Esophagus muscularis mucosa (tissue), 4 donors: ENCODE data around the gene CHD1L. TPM values are rescaled to one million over a fixed set of nuclear protein-coding genes. Genes with fewer than 3 reads are reported as not detected.
"Not testable (repeated sequence)": the region's sequence is repeated elsewhere in the genome, so short reads cannot be mapped to it uniquely, and the experiment has no call there.

Source experiments
- DNase-seq: peaks from one replicate; pipeline ENCODE4 v3.0.0-alpha.2; 2017; ENCODE audit errors: extremely low spot score
- H3K27ac ChIP-seq, 4 donors: fragments of 200-600 bp; sonication (generic); replicated peaks in 1 of 4; 1 replicate in 3 of 4; 2 replicates in 1 of 4; pipeline ENCODE4 v1.5.1; 2016 to 2019; ENCODE audit warnings: mild to moderate bottlenecking in 1 of 4
- H3K27me3 ChIP-seq, 4 donors: fragments of 200-600 bp; sonication (generic); one replicate each; pipeline versions ENCODE4 v1.5.1 to v1.6.0; 2016 to 2019
- H3K36me3 ChIP-seq, 4 donors: fragments of 200-600 bp; sonication (generic); one replicate each; pipeline ENCODE4 v1.5.1; 2016 to 2019
- H3K4me1 ChIP-seq, 4 donors: fragments of 200-600 bp; sonication (generic); one replicate each; pipeline ENCODE4 v1.5.1; 2016 to 2019
- H3K4me3 ChIP-seq, 4 donors: fragments of 200-600 bp; sonication (generic); 1 replicate in 2 of 4; 2 replicates in 2 of 4; pipeline ENCODE4 v1.5.1; 2016 to 2019; ENCODE audit warnings: mild to moderate bottlenecking in 4 of 4, moderate library complexity in 1 of 4
- H3K9me3 ChIP-seq, 4 donors: fragments of 200-600 bp; sonication (generic); 1 replicate in 3 of 4; 2 replicates in 1 of 4; pipeline ENCODE4 v1.5.1; 2016 to 2019
- CTCF ChIP-seq, 3 experiments: fragments of 200-600 bp in 2 of 3; fragments of 450-650 bp in 1 of 3; sonication (generic) in 2 of 3; IDR thresholded peaks; one replicate each; pipeline ENCODE4 v1.5.1; 2017 to 2019; ENCODE audit warnings: antibody characterized with exemption in 3 of 3, mild to moderate bottlenecking in 2 of 3, moderate library complexity in 1 of 3
- EP300 ChIP-seq: sonication (generic); formaldehyde crosslinking; IDR thresholded peaks from one replicate; pipeline ENCODE4 v1.6.1; 2017; ENCODE audit warnings: antibody characterized with exemption
- POLR2A ChIP-seq: fragments of 450-650 bp; IDR thresholded peaks from one replicate; pipeline ENCODE4 v1.6.1; 2017; ENCODE audit warnings: antibody characterized with exemption, moderate library complexity, mild to moderate bottlenecking, low read depth
- POLR2AphosphoS5 ChIP-seq, 2 donors: sonication (generic); formaldehyde crosslinking; IDR thresholded peaks; one replicate each; pipeline ENCODE4 v1.6.1; 2017; ENCODE audit warnings: antibody characterized with exemption in 2 of 2
- WGBS: methylation state at CpG from one replicate; pipeline ENCODE4 v1.1.5; 2018; 5-methylcytosine and 5-hydroxymethylcytosine counted together
- intact Hi-C: fragments of 100-400 bp; cut with DNase I; formaldehyde crosslinking; loops from one replicate; pipeline ENCODE4 v1.15.1; 2023
- total RNA-seq, 4 donors: library from RNA; depleted of rRNA; stranded (reverse); fragments of >200 nt; gene quantifications; one replicate each; pipeline versions ENCODE4 v1.1.0 to v1.2.1, GENCODE V29; 2016

The CHD1L gene
- 10 to 100 TPM; 13.9 to 18.8 (median 18.2) TPM for total RNA-seq

- Histone ChIP-seq H3K36me3 (no peaks in the 10 kb centered on the region), H3K4me3 (peak within 1 kb of the TSS; percentile 79 to 98 (median 84)), H3K27me3 (no peaks in the 10 kb centered on the region), H3K9me3 (no peaks in the 10 kb centered on the region), H3K27ac (peak within 1 kb of the TSS; percentile 92 to 98 (median 93)), H3K4me1 (peaks cover 6 to 28% (median 19%) of the 10 kb centered on the region in 4 donors)
- intact Hi-C loops, result loop anchor here (1.0 to 5.0 kb wide), 2 partner anchors 70 to 160 kb away; partner anchors contain the start of gene PRKAB2
- TF ChIP-seq POLR2AphosphoS5 (IDR thresholded peaks at IDR 0.05) (peak; percentile 75 to 90), CTCF (IDR thresholded peaks at IDR 0.05) (peak; percentile 74 to 86 (median 80)), POLR2A (no peak)
- DNase-seq, result peak; percentile 98
- 0% methylated on average over 25 of the region's 82 CpGs for WGBS
Measured at GRCh38 chr1:147242449-147243227, at the start of gene CHD1L. Gene CHD1L (plus strand): TSS chr1:147242684. CDS start chr1:147242704, 20 bp downstream.

GRCh38 chr1:147197324-147197723, 45.2 kb upstream of the CHD1L start:
- H3K4me3 ChIP-seq, DNase-seq, H3K36me3 ChIP-seq, H3K4me1 ChIP-seq, H3K27me3 ChIP-seq, H3K27ac ChIP-seq, H3K9me3 ChIP-seq, intact Hi-C loops: not testable (repeated sequence)
- WGBS, result 93% methylated on average over 3 of the region's 3 CpGs

- Histone ChIP-seq H3K27ac (no peak overlapping the region), H3K36me3 (peaks cover 0 to 6% (median 2%) of the 10 kb centered on the region in 4 donors), H3K27me3 (no peaks in the 10 kb centered on the region), H3K9me3 (no peaks in the 10 kb centered on the region), H3K4me3 (no peak overlapping the region), H3K4me1 (no peaks in the 10 kb centered on the region)
- WGBS, result 81% methylated on average over 4 of the region's 4 CpGs
- DNase-seq, result no peak
- intact Hi-C loops, result no loop called here
- TF ChIP-seq POLR2AphosphoS5 (IDR thresholded peaks at IDR 0.05), result no peak
- no peak for TF ChIP-seq CTCF (IDR thresholded peaks at IDR 0.05)
- no peak for TF ChIP-seq POLR2A
- TF ChIP-seq EP300, result no peak
Measured at GRCh38 chr1:147201276-147201675, 41.2 kb upstream of the CHD1L start.

GRCh38 chr1:147201786-147202185, 40.7 kb upstream of the CHD1L start:
- Histone ChIP-seq H3K36me3 (peaks cover 0 to 6% (median 2%) of the 10 kb centered on the region in 4 donors), H3K9me3 (no peaks in the 10 kb centered on the region), H3K27me3 (no peaks in the 10 kb centered on the region), H3K4me1 (no peaks in the 10 kb centered on the region), H3K27ac (no peak overlapping the region), H3K4me3 (no peak overlapping the region)
- no peak for DNase-seq
- no peak for TF ChIP-seq POLR2A
- no peak for TF ChIP-seq EP300
- no peak for TF ChIP-seq POLR2AphosphoS5 (IDR thresholded peaks at IDR 0.05)
- no peak for TF ChIP-seq CTCF (IDR thresholded peaks at IDR 0.05)
- 88% methylated on average over 1 of the region's 1 CpG for WGBS
- intact Hi-C loops, result no loop called here

- Histone ChIP-seq H3K4me3 (no peak overlapping the region), H3K36me3 (peaks cover 0 to 6% (median 2%) of the 10 kb centered on the region in 4 donors), H3K4me1 (no peaks in the 10 kb centered on the region), H3K9me3 (no peaks in the 10 kb centered on the region), H3K27ac (no peak overlapping the region), H3K27me3 (no peaks in the 10 kb centered on the region)
- 73% methylated on average over 2 of the region's 2 CpGs for WGBS
- intact Hi-C loops, result no loop called here
- no peak for DNase-seq
- TF ChIP-seq EP300, result no peak
- no peak for TF ChIP-seq POLR2AphosphoS5 (IDR thresholded peaks at IDR 0.05)
- no peak for TF ChIP-seq CTCF (IDR thresholded peaks at IDR 0.05)
- TF ChIP-seq POLR2A, result no peak
Measured at GRCh38 chr1:147202576-147202975, 39.9 kb upstream of the CHD1L start.
